Natural killer cell (primary cell): ENCODE results near the gene SLC7A4. TPM values are rescaled to one million over a fixed set of nuclear protein-coding genes. Genes with fewer than 3 reads are reported as not detected.

Source experiments
- ATAC-seq, 3 donors: fragments of 150-1000 bp in 2 of 3; fragments of 200-7000 bp in 1 of 3; cut with Tn5 transposase; 1 replicate in 1 of 3; 2 replicates in 2 of 3; pipeline ENCODE4 v1.10.0; 2021; ENCODE audit warnings: mild to moderate bottlenecking in 2 of 3, moderate library complexity in 2 of 3
- DNase-seq, 2 donors: peaks; one replicate each; pipeline versions ENCODE4 v3.0.0 to v3.0.0-alpha.2; 2013 to 2021; ENCODE audit warnings: mixed read lengths in 1 of 2
- H3K27ac ChIP-seq: one replicate; pipeline ENCODE4 v1.5.1; 2013; ENCODE audit warnings: mild to moderate bottlenecking, low read length
- H3K27me3 ChIP-seq: one replicate; pipeline ENCODE4 v1.6.1; 2013; ENCODE audit warnings: low read length; ENCODE audit not compliant: control insufficient read depth, insufficient read depth
- H3K36me3 ChIP-seq: one replicate; pipeline ENCODE4 v1.6.1; 2013; ENCODE audit warnings: low read length; ENCODE audit not compliant: control insufficient read depth, insufficient read depth
- H3K4me1 ChIP-seq: one replicate; pipeline ENCODE4 v1.6.1; 2013; ENCODE audit warnings: low read length; ENCODE audit not compliant: control insufficient read depth, insufficient read depth
- H3K4me3 ChIP-seq: one replicate; pipeline ENCODE4 v1.5.1; 2013; ENCODE audit warnings: low read length
- H3K9me3 ChIP-seq: one replicate; pipeline ENCODE4 v1.6.1; 2013; ENCODE audit warnings: low read length; ENCODE audit not compliant: control insufficient read depth, insufficient read depth
- H3K27ac Mint-ChIP-seq, 2 donors: one replicate each; pipeline ENCODE4 v1.8.0; 2022; ENCODE audit warnings: mild to moderate bottlenecking in 2 of 2, mixed read lengths in 2 of 2, moderate library complexity in 1 of 2
- H3K27me3 Mint-ChIP-seq, 2 donors: one replicate each; pipeline ENCODE4 v1.8.0; 2022; ENCODE audit warnings: low read depth in 2 of 2, mixed read lengths in 2 of 2
- H3K36me3 Mint-ChIP-seq: one replicate; pipeline ENCODE4 v1.8.0; 2022; ENCODE audit warnings: mixed read lengths
- H3K4me1 Mint-ChIP-seq, 2 donors: one replicate each; pipeline ENCODE4 v1.8.0; 2022; ENCODE audit warnings: mixed read lengths in 2 of 2
- H3K4me3 Mint-ChIP-seq: one replicate; pipeline ENCODE4 v1.8.0; 2022; ENCODE audit warnings: mild to moderate bottlenecking, moderate library complexity, mixed read lengths
- H3K9me3 Mint-ChIP-seq, 2 donors: one replicate each; pipeline ENCODE4 v1.8.0; 2022; ENCODE audit warnings: mixed read lengths in 2 of 2
- WGBS: methylation state at CpG from one replicate; pipeline ENCODE4 v1.1.7; 2013; ENCODE audit warnings: missing lambda C conversion rate; ENCODE audit not compliant: insufficient coverage; 5-methylcytosine and 5-hydroxymethylcytosine counted together
- intact Hi-C: fragments of 100-400 bp; cut with micrococcal nuclease; formaldehyde crosslinking; loops from one replicate; pipeline ENCODE4 v1.14.2; 2022
- total RNA-seq, 4 donors: library from RNA; stranded (reverse); fragments of 120-200 nt in 1 of 4; gene quantifications; one replicate each; pipeline versions ENCODE4 v1.2.3 to v1.2.4, GENCODE V29; 2013 to 2022
- TF ChIP-seq, protein P1 (sequence below): fragments of 200-600 bp; IDR thresholded peaks from one replicate; pipeline ENCODE4 v1.8.0; 2022; ENCODE audit warnings: antibody characterized with exemption

Gene SLC7A4
- total RNA-seq, 3 donors from 2014 or later (not counting 1 experiment from before 2014, with no cell fraction given): not detected

DNA sequence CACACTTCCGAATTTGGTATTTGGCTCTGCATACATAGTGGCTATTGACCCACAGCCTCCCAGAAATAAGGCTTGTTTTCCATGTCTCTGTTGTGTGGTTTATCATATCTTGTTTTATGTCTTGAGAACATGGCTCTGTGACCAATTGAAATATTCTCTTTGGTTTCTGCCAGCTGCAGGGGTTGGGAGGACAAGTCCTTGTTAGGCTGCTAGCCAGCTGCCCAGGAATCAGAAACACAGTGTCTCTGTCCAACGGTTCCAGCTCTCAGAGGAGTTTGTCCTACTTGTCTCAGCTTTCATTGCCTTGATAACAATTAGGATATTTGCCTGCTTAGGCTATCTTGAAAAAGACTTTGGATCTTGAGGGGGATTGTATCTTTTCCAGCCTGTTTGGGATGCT is 6.0 kb upstream of the SLC7A4 start:
- Mint-ChIP-seq H3K27me3 (peaks cover 9 to 15% of the 10 kb centered on the region in 2 donors), H3K4me3 (no peak overlapping the region), H3K9me3 (no peaks in the 10 kb centered on the region), H3K27ac (no peak overlapping the region), H3K36me3 (no peaks in the 10 kb centered on the region), H3K4me1 (peaks cover 2 to 7% of the 10 kb centered on the region in 2 donors)
- no peaks in the 10 kb centered on the region for H3K4me1 ChIP-seq
- no peak overlapping the region for H3K4me3 ChIP-seq
- no peaks in the 10 kb centered on the region for H3K27me3 ChIP-seq
- 74% methylated on average over 2 of the region's 2 CpGs for WGBS
- no peaks in the 10 kb centered on the region for H3K9me3 ChIP-seq
- TF ChIP-seq, protein P1, sequence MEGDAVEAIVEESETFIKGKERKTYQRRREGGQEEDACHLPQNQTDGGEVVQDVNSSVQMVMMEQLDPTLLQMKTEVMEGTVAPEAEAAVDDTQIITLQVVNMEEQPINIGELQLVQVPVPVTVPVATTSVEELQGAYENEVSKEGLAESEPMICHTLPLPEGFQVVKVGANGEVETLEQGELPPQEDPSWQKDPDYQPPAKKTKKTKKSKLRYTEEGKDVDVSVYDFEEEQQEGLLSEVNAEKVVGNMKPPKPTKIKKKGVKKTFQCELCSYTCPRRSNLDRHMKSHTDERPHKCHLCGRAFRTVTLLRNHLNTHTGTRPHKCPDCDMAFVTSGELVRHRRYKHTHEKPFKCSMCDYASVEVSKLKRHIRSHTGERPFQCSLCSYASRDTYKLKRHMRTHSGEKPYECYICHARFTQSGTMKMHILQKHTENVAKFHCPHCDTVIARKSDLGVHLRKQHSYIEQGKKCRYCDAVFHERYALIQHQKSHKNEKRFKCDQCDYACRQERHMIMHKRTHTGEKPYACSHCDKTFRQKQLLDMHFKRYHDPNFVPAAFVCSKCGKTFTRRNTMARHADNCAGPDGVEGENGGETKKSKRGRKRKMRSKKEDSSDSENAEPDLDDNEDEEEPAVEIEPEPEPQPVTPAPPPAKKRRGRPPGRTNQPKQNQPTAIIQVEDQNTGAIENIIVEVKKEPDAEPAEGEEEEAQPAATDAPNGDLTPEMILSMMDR: no peak
- ATAC-seq (no peak), DNase-seq (no peak)
- intact Hi-C loops: no loop called here
- H3K36me3 ChIP-seq: no peaks in the 10 kb centered on the region
- no peak overlapping the region for H3K27ac ChIP-seq

DNA sequence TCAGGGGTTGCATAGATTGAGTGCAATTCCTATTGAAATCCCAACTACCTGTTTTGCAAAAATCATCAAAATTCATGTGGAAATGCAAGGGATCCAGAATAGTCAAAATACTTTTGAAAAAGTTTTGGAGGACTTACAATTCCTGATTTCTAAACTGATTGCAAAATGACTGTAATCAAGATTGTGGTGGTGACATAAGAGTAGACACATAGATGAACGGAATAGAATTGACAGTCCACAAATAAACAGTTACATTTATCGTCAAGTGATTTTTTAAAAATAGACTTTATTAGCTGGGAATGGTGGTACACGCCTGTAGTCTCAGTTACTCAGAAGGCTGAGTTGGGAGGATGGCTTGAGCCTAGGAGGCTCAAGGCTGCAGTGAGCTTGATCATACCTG is 2.6 kb upstream of the SLC7A4 start:
- H3K4me3 ChIP-seq: no peak overlapping the region
- peaks cover 0 to 4% of the 10 kb centered on the region in 2 donors for H3K4me1 Mint-ChIP-seq

DNA sequence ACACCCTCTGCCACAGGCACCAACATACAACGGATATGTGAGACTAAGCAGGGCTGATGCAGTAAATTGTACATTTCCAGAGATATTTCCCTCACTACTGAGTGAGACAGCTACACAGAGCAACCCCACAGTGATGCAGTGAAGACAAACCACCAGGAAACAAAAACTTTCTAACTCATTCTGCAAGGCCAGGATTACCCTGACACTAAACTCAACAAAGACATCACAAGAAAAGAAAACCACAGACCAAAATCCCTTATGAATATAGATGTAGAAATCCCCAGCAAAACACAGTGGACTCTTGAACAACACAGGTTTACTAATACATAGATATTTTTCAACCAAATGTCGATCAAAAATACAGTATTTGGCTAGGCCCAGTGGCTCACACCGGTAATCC is 1.5 kb upstream of the SLC7A4 start:
- no peak overlapping the region for H3K27ac Mint-ChIP-seq
- TF ChIP-seq, protein P1: no peak
- Histone ChIP-seq H3K27ac (no peak overlapping the region), H3K36me3 (no peaks in the 10 kb centered on the region), H3K9me3 (no peaks in the 10 kb centered on the region), H3K4me1 (peaks cover 9% of the 10 kb centered on the region), H3K4me3 (no peak overlapping the region), H3K27me3 (peaks cover 6% of the 10 kb centered on the region)
- DNase-seq (no peak), ATAC-seq (no peak)
- peaks cover 0 to 4% of the 10 kb centered on the region in 2 donors for H3K4me1 Mint-ChIP-seq
- no peaks in the 10 kb centered on the region for H3K36me3 Mint-ChIP-seq
- intact Hi-C loops: no loop called here
- no peaks in the 10 kb centered on the region for H3K9me3 Mint-ChIP-seq
- no peak overlapping the region for H3K4me3 Mint-ChIP-seq
- H3K27me3 Mint-ChIP-seq: peaks cover 10 to 26% of the 10 kb centered on the region in 2 donors
- WGBS: 69% methylated on average over 3 of the region's 3 CpGs

More for the DNA sequence above, 2.6 kb upstream of the SLC7A4 start:
- Histone ChIP-seq H3K36me3 (no peaks in the 10 kb centered on the region), H3K27ac (no peak overlapping the region), H3K4me1 (peaks cover 9% of the 10 kb centered on the region), H3K9me3 (no peaks in the 10 kb centered on the region), H3K27me3 (peaks cover 6% of the 10 kb centered on the region)
- no peak overlapping the region for H3K4me3 Mint-ChIP-seq
- WGBS: 85% methylated on average over 2 of the region's 3 CpGs
- DNase-seq (no peak), ATAC-seq (no peak)
- TF ChIP-seq, protein P1: no peak
- no peak overlapping the region for H3K27ac Mint-ChIP-seq
- peaks cover 10 to 29% of the 10 kb centered on the region in 2 donors for H3K27me3 Mint-ChIP-seq
- no peaks in the 10 kb centered on the region for H3K36me3 Mint-ChIP-seq
- intact Hi-C loops: no loop called here
- H3K9me3 Mint-ChIP-seq: no peaks in the 10 kb centered on the region
